ENCODE measurements around the gene C16orf86.

The C16orf86 gene

GRCh38 chr16:67666032-67666551 lies 522 bp upstream of the C16orf86 start:
- in situ Hi-C loops (cut with MboI; ENCODE audit: low sequenced_read_pairs) = no loop called here

GRCh38 chr16:67667453-67667816 lies 821 bp downstream of the C16orf86 start:
- in situ Hi-C loops (cut with MboI; ENCODE audit: low sequenced_read_pairs) = no loop called here

DNA sequence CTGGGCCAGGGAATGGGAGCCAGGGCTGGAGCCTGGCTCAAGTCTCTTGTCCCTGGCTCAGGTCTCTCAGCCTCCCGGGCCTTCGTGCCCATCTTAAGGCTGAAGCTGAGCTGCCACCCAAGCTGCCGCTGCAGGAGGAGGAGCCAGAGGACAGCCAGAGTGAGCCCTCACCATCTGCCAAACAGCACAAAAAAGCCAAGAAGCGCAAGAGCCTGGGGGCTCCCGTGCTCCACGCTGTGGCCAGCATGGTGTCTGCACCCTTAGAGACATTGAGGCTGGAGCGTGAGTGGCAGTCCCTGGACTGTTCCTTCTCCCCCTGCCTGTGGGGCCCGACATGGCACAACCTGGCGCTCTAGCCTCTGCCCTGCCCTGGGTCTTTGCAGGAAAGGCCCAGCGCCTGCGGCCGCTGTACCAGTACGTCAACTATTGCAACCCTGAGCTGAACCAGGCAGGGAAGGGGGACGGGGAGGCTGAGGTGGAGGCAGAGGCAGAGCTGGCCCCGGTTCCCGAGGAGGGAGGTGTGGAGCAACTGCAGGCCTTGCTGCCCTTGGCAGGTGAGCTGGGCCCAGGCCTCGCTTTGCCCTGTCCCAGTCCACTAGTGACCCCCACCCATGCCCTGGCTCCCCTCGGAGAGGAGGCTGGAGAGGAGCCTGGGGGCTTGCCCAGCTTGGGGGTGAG lies 1.3 kb downstream of the C16orf86 start:
- in situ Hi-C loops (cut with MboI; ENCODE audit: low sequenced_read_pairs) = no loop called here

GRCh38 chr16:67668495-67669157 lies 2.0 kb downstream of the C16orf86 start:
- in situ Hi-C loops (cut with MboI; ENCODE audit: low sequenced_read_pairs) = no loop called here

DNA sequence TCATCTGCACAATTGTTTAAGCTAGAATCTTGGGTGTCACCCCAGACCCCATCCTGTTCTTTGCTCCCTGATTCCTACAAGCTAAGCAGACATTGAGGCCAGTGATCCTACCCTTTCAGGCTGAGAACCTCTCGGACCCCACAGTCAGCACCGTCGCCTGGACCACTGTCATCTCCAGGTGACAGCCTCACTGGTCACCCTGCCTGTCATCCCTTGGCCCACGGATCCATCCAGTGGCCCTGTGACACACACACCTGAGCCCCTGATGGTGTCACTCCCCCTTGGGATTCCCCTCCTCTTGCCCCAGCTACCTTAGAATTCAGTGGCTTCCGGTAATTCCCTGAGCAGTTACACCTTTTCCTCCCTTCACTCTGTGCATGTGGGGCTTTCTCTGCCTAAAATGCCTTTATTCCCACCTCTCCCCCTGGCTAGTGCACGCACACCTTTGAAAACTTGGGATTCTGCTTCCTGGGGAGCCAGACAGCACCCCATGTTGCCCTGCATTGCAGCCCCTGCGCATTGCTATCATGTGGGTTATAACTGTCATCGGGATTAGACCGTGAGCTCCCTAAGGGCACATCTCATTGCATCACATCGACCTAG lies 3.0 kb downstream of the C16orf86 start:
- in situ Hi-C loops (cut with MboI; ENCODE audit: low sequenced_read_pairs) = loop anchor here (10.0 kb wide), 1 partner anchor 255 kb away; no protein-coding TSS in a partner anchor

DNA sequence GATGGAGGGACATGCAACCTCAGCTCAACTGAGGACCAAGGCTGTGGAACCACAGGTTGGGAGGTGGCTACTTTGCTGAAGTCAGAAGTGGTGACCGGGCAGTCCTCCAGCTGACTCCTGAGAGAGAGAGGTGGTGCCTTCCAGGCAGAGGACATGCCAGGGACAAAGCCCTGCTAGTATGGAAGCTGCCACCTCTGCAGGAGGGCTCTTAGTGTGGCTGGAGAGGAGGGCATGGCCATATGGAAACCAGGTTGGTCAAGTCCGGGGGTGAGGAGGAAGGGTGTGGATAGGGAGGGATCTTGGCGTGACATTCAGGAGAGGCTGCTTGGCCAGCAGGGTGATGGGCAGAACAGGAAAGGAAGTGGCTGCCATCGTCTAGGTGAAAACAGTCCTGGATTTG lies 5.7 kb downstream of the C16orf86 start:
- in situ Hi-C loops (cut with MboI; ENCODE audit: low sequenced_read_pairs) = loop anchor here (10.0 kb wide), 1 partner anchor 252 kb away; no protein-coding TSS in a partner anchor

DNA sequence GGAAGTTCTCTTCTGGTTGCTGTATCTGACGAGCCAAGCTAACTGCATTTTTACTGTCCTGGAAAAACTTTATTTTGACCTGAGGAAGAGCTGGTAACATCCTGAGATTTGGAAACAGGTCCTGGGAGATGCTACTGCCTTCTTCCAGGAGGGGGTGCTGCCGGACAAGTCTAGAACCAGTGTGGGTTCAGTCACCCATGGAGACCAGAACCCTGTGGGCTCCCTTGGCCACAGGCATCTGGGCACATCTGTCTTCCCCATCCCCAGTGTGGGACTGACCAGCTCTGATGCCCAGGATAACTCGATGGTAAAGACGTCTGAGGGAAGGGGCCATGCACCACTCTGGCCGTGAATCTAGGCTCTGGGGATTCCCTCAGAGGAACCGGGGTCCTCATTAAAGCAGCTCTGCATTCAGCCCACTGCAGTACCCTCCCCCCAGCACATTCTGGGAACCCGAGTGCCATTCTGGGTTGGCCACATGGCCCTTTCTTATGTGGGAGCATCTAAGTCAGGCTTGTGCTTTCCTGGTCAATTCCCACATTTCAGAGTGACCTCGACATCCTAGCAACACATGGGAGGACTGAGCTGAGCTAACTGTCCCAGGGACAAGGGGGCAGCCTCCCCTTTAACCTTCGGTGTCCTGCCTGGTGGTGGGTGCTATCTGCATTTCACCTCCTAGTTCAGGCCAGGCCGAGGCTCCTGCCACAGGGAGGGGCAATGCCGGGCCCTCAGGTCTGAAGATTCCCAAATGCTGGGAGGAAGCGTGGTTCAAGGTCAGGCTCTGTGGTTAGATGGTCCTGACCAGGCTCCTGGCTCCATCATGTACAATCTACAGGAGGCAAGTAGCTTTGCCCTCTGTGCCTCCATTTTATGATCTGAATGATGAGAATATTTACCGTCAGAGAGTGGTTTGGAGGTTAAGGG lies 6.4 kb downstream of the C16orf86 start:
- in situ Hi-C loops (cut with MboI; ENCODE audit: low sequenced_read_pairs) = loop anchor here (10.0 kb wide), 1 partner anchor 252 kb away; no protein-coding TSS in a partner anchor

GRCh38 chr16:67673712-67674580 lies 7.3 kb downstream of the C16orf86 start:
- in situ Hi-C loops (cut with MboI; ENCODE audit: low sequenced_read_pairs) = loop anchor here (10.0 kb wide), 1 partner anchor 251 kb away; no protein-coding TSS in a partner anchor

DNA sequence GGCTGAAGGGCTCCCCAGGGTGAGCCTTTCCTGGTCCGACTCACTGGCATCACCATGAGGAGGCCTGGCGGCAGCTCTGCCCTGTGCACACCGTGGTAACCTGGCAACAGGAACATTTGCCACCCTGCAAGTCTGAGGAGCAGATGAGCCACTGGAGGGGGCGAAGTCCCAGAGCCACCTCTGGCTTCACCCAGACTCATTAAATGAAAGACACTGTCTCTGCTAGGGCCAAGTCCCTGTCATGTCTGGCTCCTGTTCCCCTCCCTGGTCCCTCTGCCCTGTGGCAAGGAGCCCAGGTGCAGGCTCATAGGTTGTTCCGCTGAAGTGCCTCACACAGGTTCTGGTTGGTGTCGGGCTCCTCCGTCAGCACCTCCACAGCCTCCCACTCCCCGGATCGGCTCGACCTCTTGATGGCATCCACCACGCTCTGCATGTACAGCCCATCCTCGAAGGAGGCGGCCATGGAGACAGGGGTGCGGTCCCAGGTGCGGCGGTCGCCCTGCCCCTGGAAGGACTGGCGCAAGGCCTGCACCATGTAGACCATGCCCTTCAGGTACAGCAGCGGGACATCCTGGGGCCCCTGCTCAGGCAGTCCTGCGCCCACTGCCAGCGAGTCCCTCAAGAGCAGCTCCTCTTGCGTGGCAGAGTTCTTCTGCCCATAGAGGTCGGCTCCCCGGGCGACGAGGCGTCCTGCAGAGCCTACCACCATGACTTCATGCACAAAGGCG lies 8.4 kb downstream of the C16orf86 start:
- in situ Hi-C loops (cut with MboI; ENCODE audit: low sequenced_read_pairs) = loop anchor here (10.0 kb wide), 1 partner anchor 250 kb away; no protein-coding TSS in a partner anchor

GRCh38 chr16:67675579-67675935 lies 8.9 kb downstream of the C16orf86 start:
- in situ Hi-C loops (cut with MboI; ENCODE audit: low sequenced_read_pairs) = loop anchor here (10.0 kb wide), 1 partner anchor 249 kb away; no protein-coding TSS in a partner anchor

- in situ Hi-C loops (cut with MboI; ENCODE audit: low sequenced_read_pairs) = loop anchor here (10.0 kb wide), 1 partner anchor 249 kb away; no protein-coding TSS in a partner anchor
Measured at GRCh38 chr16:67675999-67676398, 9.4 kb downstream of the C16orf86 start.

DNA sequence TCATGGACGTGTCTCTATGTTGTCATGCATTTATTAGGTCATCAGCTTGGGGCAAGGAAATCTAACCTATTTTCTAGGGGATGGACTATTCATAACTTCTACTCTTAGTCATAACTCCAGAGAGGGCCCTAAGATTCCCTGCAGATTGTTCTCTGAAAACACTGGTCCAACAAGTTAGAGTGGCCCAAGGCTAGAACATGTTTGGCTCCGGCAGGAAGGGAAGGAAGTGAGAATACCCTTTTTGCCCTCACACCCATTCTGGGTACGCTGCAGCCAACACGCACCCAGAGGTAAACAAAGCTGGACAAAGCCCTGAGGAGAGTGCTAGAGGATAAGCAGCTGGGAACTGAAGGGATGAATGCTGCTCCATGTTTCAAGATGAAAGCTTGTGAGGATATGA lies 9.9 kb downstream of the C16orf86 start:
- in situ Hi-C loops (cut with MboI; ENCODE audit: low sequenced_read_pairs) = loop anchor here (10.0 kb wide), 1 partner anchor 248 kb away; no protein-coding TSS in a partner anchor

DNA sequence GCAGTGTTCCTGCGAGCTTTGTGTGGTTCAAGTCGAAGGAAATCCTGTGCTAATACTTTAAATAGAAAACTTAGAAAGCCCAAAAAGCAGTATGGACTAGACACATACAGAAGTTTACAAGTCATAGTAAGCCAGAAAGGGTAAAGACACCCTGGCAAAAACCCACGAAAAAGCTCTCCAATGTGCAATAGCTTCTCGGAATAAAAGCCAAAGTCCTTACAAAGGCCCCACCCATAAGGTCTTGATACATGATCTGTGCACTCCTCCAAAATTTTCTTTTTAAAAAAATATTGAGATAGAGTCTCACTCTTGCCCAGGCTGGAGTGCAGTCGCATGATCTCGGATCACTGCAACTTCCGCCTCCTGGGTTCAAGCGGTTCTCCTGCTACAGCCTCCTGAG lies 10.3 kb downstream of the C16orf86 start:
- in situ Hi-C loops (cut with MboI; ENCODE audit: low sequenced_read_pairs) = loop anchor here (10.0 kb wide), 1 partner anchor 248 kb away; no protein-coding TSS in a partner anchor

GRCh38 chr16:67677712-67678111 lies 11.1 kb downstream of the C16orf86 start:
- in situ Hi-C loops (cut with MboI; ENCODE audit: low sequenced_read_pairs) = loop anchor here (10.0 kb wide), 1 partner anchor 247 kb away; no protein-coding TSS in a partner anchor

DNA sequence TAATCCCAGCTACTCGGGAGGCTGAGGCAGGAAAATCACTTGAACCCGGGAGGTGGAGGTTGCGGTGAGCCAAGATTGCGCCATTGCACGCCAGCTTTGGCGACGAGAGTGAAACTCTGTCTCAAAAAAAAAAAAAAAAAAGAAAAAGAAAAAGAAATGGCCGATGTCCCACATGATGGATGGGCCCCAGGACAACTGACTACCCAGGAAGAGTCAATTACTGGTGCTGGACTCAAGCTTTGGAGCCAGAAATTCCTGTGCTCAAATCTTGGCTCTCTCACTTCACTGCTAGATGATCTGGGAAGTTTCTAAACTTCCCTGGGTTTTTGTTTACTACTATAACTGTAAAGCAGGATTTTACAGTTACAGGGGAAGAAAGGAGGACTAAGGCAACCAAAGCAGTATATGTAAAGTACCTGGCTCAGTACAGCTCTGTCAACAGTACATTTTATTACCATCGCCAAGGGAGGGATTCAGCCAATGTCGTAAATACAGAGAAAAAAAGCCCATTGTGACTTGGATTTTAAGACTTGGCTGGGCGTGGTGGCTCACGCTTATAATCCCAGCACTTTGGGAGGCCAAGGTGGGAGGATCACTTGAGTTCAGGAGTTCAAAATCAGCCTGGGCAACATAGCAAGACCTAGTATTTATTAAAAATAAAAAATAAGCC lies 11.9 kb downstream of the C16orf86 start:
- in situ Hi-C loops (cut with MboI; ENCODE audit: low sequenced_read_pairs) = loop anchor here (10.0 kb wide), 1 partner anchor 246 kb away; no protein-coding TSS in a partner anchor

DNA sequence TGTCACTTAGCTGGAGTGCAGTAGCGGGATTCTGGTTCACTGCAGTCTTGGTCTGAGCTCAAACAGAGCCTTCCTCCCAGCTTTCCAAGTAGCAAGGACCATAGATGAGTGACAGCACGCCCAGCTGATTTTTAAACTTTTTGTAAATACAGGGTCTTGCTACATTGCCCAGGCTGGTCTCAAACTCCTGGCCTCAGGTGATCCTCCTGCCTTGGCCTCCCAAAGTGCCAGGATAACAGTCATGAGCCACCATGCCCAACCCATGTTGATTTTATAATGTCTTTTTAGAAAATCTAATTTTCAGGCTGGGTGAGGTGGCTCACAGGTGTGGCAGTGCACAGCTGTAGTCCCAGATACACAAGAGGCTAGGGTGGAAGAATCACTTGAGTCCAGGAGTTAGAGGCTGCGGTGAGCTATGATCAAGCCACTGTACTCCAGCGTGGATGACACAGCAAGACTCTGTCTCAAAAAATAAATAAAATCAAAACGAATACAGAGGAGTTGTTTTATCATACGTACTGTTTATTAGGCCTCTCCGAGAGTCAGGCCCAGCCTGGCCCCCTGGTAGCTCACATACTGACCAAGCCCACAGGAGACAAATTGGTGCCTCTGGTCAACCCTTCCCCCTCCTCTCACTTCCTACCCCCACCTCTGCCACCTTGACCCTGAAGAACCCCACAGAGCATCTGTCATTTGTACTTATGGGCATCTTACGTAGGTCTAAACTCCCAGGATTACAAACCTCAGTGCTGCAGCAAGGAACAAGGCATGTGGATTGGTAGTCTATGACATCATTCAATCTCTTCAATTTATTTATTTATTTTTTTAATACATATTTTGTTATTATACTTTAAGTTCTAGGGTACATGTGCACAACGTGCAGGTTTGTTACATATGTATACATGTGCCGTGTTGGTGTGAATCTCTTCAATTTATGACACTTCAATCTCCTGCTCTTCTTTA lies 13.6 kb downstream of the C16orf86 start:
- in situ Hi-C loops (cut with MboI; ENCODE audit: low sequenced_read_pairs) = loop anchor here (10.0 kb wide), 1 partner anchor 245 kb away; no protein-coding TSS in a partner anchor

- in situ Hi-C loops (cut with MboI; ENCODE audit: low sequenced_read_pairs) = no loop called here
Measured at GRCh38 chr16:67683767-67684166, 17.2 kb downstream of the C16orf86 start.

All from HL-60/S4 treated with retinoic acid at 250 ng/mL for 4 days and 3 days (cell line).